Progenitor cell of endocrine pancreas (in vitro differentiated cells): ENCODE measurements around the gene SHLD1. TPM values are rescaled to one million over a fixed set of nuclear protein-coding genes. Genes with fewer than 3 reads are reported as not detected.

Source experiments
- DNase-seq: peaks from one replicate; pipeline ENCODE4 v3.0.0; 2021; ENCODE audit warnings: low spot score; ENCODE audit not compliant: unreplicated experiment
- H3K27ac Mint-ChIP-seq: 2 replicates; pipeline ENCODE4 v1.8.0; 2021; ENCODE audit warnings: mild to moderate bottlenecking, moderate library complexity, mixed read lengths
- H3K27me3 Mint-ChIP-seq: 2 replicates; pipeline ENCODE4 v1.8.0; 2021; ENCODE audit warnings: mixed read lengths
- H3K36me3 Mint-ChIP-seq: 2 replicates; pipeline ENCODE4 v1.8.0; 2022; ENCODE audit warnings: mixed read lengths; ENCODE audit not compliant: insufficient read depth
- H3K4me1 Mint-ChIP-seq: 2 replicates; pipeline ENCODE4 v1.8.0; 2021; ENCODE audit warnings: low read depth, mixed read lengths
- H3K4me3 Mint-ChIP-seq: 2 replicates; pipeline ENCODE4 v1.8.0; 2021; ENCODE audit warnings: low read depth, mild to moderate bottlenecking, moderate library complexity, mixed read lengths
- H3K9me3 Mint-ChIP-seq: 2 replicates; pipeline ENCODE4 v1.8.0; 2021; ENCODE audit warnings: low read depth, mixed read lengths
- CTCF ChIP-seq: fragments of 200-600 bp; sonication (generic); IDR thresholded peaks from one replicate; pipeline ENCODE4 v1.5.0; 2021; ENCODE audit warnings: antibody characterized with exemption, mild to moderate bottlenecking; ENCODE audit not compliant: unreplicated experiment
- total RNA-seq: library from RNA; stranded (reverse); gene quantifications from 2 replicates; pipeline ENCODE4 v1.2.1, GENCODE V29; 2021

The SHLD1 gene
- total RNA-seq, 1 donor from 2014 or later, result 8.5 TPM

- no peaks in the 10 kb centered on the region for H3K27me3 Mint-ChIP-seq
- H3K27ac Mint-ChIP-seq, result peak overlapping the region; percentile 87
- no peak for TF ChIP-seq CTCF
- no peak overlapping the region for H3K4me3 Mint-ChIP-seq
- H3K9me3 Mint-ChIP-seq, result no peaks in the 10 kb centered on the region
- H3K4me1 Mint-ChIP-seq, result peaks cover 13% of the 10 kb centered on the region
- peaks cover 9% of the 10 kb centered on the region for H3K36me3 Mint-ChIP-seq
- DNase-seq, result peak; percentile 15
These were observed 31.9 kb downstream of the SHLD1 start for GRCh38 chr20:5781798-5782750.

- TF ChIP-seq CTCF, result no peak
- no peaks in the 10 kb centered on the region for H3K9me3 Mint-ChIP-seq
- no peak overlapping the region for H3K4me3 Mint-ChIP-seq
- no peak overlapping the region for H3K27ac Mint-ChIP-seq
- no peaks in the 10 kb centered on the region for H3K27me3 Mint-ChIP-seq
- peaks cover 5% of the 10 kb centered on the region for H3K36me3 Mint-ChIP-seq
- DNase-seq, result no peak
- H3K4me1 Mint-ChIP-seq, result peaks cover 14% of the 10 kb centered on the region
These were observed 34.5 kb downstream of the SHLD1 start for GRCh38 chr20:5784735-5785134.

- no peak for TF ChIP-seq CTCF
- Mint-ChIP-seq H3K4me3 (no peak overlapping the region), H3K27me3 (no peaks in the 10 kb centered on the region), H3K36me3 (peaks cover 5% of the 10 kb centered on the region), H3K27ac (no peak overlapping the region), H3K9me3 (no peaks in the 10 kb centered on the region), H3K4me1 (peaks cover 14% of the 10 kb centered on the region)
- DNase-seq, result no peak
These were observed 34.9 kb downstream of the SHLD1 start for GRCh38 chr20:5785146-5785545.

- H3K27ac Mint-ChIP-seq, result peak overlapping the region; percentile 8
- H3K36me3 Mint-ChIP-seq, result peaks cover 8% of the 10 kb centered on the region
- H3K4me1 Mint-ChIP-seq, result peaks cover 9% of the 10 kb centered on the region
- no peaks in the 10 kb centered on the region for H3K27me3 Mint-ChIP-seq
- DNase-seq, result no peak
- no peak for TF ChIP-seq CTCF
- no peaks in the 10 kb centered on the region for H3K9me3 Mint-ChIP-seq
- H3K4me3 Mint-ChIP-seq, result no peak overlapping the region
These were observed 37.0 kb downstream of the SHLD1 start for GRCh38 chr20:5786930-5787795.

GRCh38 chr20:5787796-5788165, 37.6 kb downstream of the SHLD1 start:
- no peak for TF ChIP-seq CTCF
- no peak overlapping the region for H3K27ac Mint-ChIP-seq
- no peaks in the 10 kb centered on the region for H3K27me3 Mint-ChIP-seq
- H3K9me3 Mint-ChIP-seq, result no peaks in the 10 kb centered on the region
- no peak for DNase-seq
- no peak overlapping the region for H3K4me3 Mint-ChIP-seq
- peaks cover 7% of the 10 kb centered on the region for H3K4me1 Mint-ChIP-seq
- H3K36me3 Mint-ChIP-seq, result peaks cover 8% of the 10 kb centered on the region
